Fibroblast of lung (primary cell): Measurements from ENCODE around the gene COX7A2L. TPM values are rescaled to one million over a fixed set of nuclear protein-coding genes. Genes with fewer than 3 reads are reported as not detected.

Experiments used
- DNase-seq, 2 donors: peaks; one replicate each; pipeline versions ENCODE4 v3.0.0 to v3.0.0-alpha.2; 2010; ENCODE audit warnings: low read depth in 2 of 2
- H2AFZ ChIP-seq: 2 replicates; pipeline ENCODE4 v1.5.1; 2012; ENCODE audit warnings: low read length, control low read depth, inconsistent platforms
- H3K27ac ChIP-seq: 2 replicates; pipeline ENCODE4 v1.5.1; 2011; ENCODE audit warnings: low read length, control low read depth; ENCODE audit not compliant: insufficient read depth
- H3K27me3 ChIP-seq: 2 replicates; pipeline ENCODE4 v1.5.1; 2011; ENCODE audit warnings: mild to moderate bottlenecking, low read length; ENCODE audit not compliant: control insufficient read depth, insufficient read depth
- H3K36me3 ChIP-seq: 2 replicates; pipeline ENCODE4 v1.5.1; 2011; ENCODE audit warnings: low read length; ENCODE audit not compliant: control insufficient read depth, insufficient read depth
- H3K4me1 ChIP-seq: 2 replicates; pipeline ENCODE4 v1.5.1; 2011; ENCODE audit warnings: low read length; ENCODE audit not compliant: control insufficient read depth, insufficient read depth; ENCODE audit errors: extremely low read depth
- H3K4me2 ChIP-seq: 2 replicates; pipeline ENCODE4 v1.5.1; 2011; ENCODE audit warnings: low read length, control low read depth; ENCODE audit not compliant: insufficient read depth; ENCODE audit errors: extremely low read depth
- H3K4me3 ChIP-seq, 4 experiments: fragments of 200-600 bp in 1 of 4; sonication (generic) in 1 of 4; replicated peaks in 1 of 4; 2 replicates each; pipeline ENCODE4 v1.5.1; 2011 to 2016; ENCODE audit warnings: low read length in 4 of 4, low read depth in 3 of 4, mild to moderate bottlenecking in 3 of 4, control low read depth in 2 of 4, inconsistent platforms in 1 of 4, mixed read lengths in 1 of 4; ENCODE audit not compliant: insufficient read depth in 1 of 4; ENCODE audit errors: control extremely low read depth in 1 of 4
- H3K79me2 ChIP-seq: 2 replicates; pipeline ENCODE4 v1.5.1; 2012; ENCODE audit warnings: mild to moderate bottlenecking, low read length, inconsistent platforms; ENCODE audit not compliant: control insufficient read depth, insufficient read depth
- H3K9ac ChIP-seq: 2 replicates; pipeline ENCODE4 v1.5.1; 2011; ENCODE audit warnings: mild to moderate bottlenecking, low read length, control low read depth; ENCODE audit not compliant: insufficient read depth
- H3K9me3 ChIP-seq: 2 replicates; pipeline ENCODE4 v1.5.1; 2012; ENCODE audit warnings: low read depth, low read length; ENCODE audit not compliant: control insufficient read depth, insufficient read depth
- H4K20me1 ChIP-seq: 2 replicates; pipeline ENCODE4 v1.5.1; 2011; ENCODE audit warnings: low read length; ENCODE audit not compliant: control insufficient read depth, insufficient read depth; ENCODE audit errors: extremely low read depth
- CTCF ChIP-seq, 2 donors: IDR thresholded peaks in 1 of 2; conservative IDR thresholded peaks in 1 of 2; 1 replicate in 1 of 2; 2 replicates in 1 of 2; pipeline ENCODE4 v1.5.1; 2011 to 2012; ENCODE audit warnings: low read length in 2 of 2, control low read depth in 1 of 2, inconsistent platforms in 1 of 2, low read depth in 1 of 2, mild to moderate bottlenecking in 1 of 2
- EZH2 ChIP-seq: IDR thresholded peaks from 2 replicates; pipeline ENCODE4 v1.5.1; 2012; ENCODE audit warnings: low read length, control low read depth, mild to moderate bottlenecking; ENCODE audit errors: missing control alignments
- polyA minus RNA-seq: library from RNA; depleted of rRNA, polyadenylated mRNA; stranded (reverse); fragments of >200 nt; gene quantifications from 2 replicates; pipeline ENCODE4 v1.2.3, GENCODE V29; 2011; ENCODE audit warnings: low replicate concordance
- polyA plus RNA-seq, 2 donors: library from polyadenylated mRNA; depleted of rRNA in 1 of 2; stranded (reverse) in 1 of 2; unstranded in 1 of 2; fragments of >200 nt; gene quantifications; 2 replicates each; pipeline ENCODE4 v1.2.1, GENCODE V29; 2011 to 2012; ENCODE audit warnings: missing spikeins in 1 of 2
- total RNA-seq: library from RNA; depleted of rRNA; stranded (reverse); fragments of >200 nt; gene quantifications from 2 replicates; pipeline ENCODE4 v1.2.1, GENCODE V29; 2014

The COX7A2L gene
- total RNA-seq (180 and 270 TPM in 2 replicates), polyA plus RNA-seq (195 and 239 TPM in 2 replicates), polyA minus RNA-seq (31.9 and 72.8 TPM in 2 replicates)
- polyA plus RNA-seq (2012) = 146 and 204 TPM in 2 replicates

- Histone ChIP-seq H3K9ac (peak within 1 kb of the TSS; percentile 97), H2AFZ (peak within 1 kb of the TSS; percentile 98), H3K4me2 (peak within 1 kb of the TSS; percentile 97), H3K79me2 (peaks cover 47% of the 10 kb centered on the region), H4K20me1 (no peaks in the 10 kb centered on the region), H3K27ac (peak within 1 kb of the TSS; percentile 94), H3K4me1 (peaks cover 5% of the 10 kb centered on the region), H3K27me3 (no peaks in the 10 kb centered on the region), H3K9me3 (no peaks in the 10 kb centered on the region), H3K4me3 (peak within 1 kb of the TSS; percentile 88 to 98 (median 96)), H3K36me3 (no peaks in the 10 kb centered on the region)
- TF ChIP-seq EZH2 = no peak
- peak; percentile 16 to 41 for TF ChIP-seq CTCF (conservative IDR thresholded peaks at IDR 0.05 in 1 of 2, IDR thresholded peaks at IDR 0.05 in 1 of 2; ENCODE audit: low read depth in 1 of 2, low read length in 2 of 2)
- DNase-seq = peak; percentile 95 to 98
These were observed at the start of gene COX7A2L for GRCh38 chr2:42360890-42361727. COX7A2L (minus strand) TSS chr2:42361217; CDS start chr2:42361161, 56 bp downstream.

DNA sequence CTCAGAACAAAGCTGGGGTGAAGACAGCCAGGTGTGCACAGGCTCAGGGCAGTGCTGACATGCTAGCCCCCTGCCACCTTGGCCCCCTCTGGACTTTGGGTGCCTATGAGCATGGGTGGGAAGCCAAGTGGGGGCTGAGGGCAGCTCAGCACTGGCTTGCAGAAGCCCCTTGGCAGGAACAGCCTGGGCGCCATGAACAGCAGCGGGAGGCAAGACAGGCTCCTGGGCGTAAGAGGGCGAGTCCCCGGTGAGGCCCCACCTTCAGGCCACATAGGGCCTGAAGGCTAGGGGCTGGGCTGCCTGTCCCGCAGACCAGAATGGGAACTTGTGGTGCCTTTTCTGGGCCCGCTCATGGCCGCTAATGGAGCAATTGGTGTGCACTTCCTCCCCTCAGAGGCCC lies 47.0 kb upstream of the COX7A2L start:
- Histone ChIP-seq H3K4me2 (no peak overlapping the region), H3K9me3 (no peaks in the 10 kb centered on the region), H3K9ac (no peak overlapping the region), H4K20me1 (no peaks in the 10 kb centered on the region), H3K27ac (no peak overlapping the region), H2AFZ (no peak overlapping the region), H3K4me3 (no peak overlapping the region), H3K4me1 (no peaks in the 10 kb centered on the region), H3K27me3 (no peaks in the 10 kb centered on the region), H3K79me2 (no peaks in the 10 kb centered on the region), H3K36me3 (no peaks in the 10 kb centered on the region)
- DNase-seq = no peak
- no peak for TF ChIP-seq CTCF (conservative IDR thresholded peaks at IDR 0.05 in 1 of 2, IDR thresholded peaks at IDR 0.05 in 1 of 2; ENCODE audit: low read depth in 1 of 2, low read length in 2 of 2)
- no peak for TF ChIP-seq EZH2

DNA sequence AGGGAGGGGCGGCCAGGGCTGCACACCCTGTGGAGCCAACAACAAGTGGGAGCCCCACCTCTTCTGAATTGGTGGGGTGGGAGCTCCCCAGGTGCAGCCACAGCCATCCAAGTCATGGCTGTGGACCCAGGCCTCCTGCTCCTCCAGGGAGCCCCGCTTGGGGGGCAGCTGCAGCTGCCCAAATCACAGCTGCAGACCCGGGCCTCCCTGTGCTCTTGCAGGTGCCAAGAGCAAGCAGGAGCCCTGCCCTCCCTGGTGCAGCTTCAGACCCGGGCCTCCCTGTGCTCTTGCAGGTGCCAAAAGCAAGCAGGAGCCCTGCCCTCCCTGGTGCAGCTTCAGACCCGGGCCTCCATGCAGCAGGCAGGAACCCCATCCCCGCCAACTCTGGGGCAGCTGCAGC lies 46.5 kb upstream of the COX7A2L start:
- Histone ChIP-seq H3K4me3 (no peak overlapping the region), H3K27ac (no peak overlapping the region), H3K4me2 (no peak overlapping the region), H3K79me2 (no peaks in the 10 kb centered on the region), H3K9me3 (no peaks in the 10 kb centered on the region), H3K36me3 (no peaks in the 10 kb centered on the region), H3K9ac (no peak overlapping the region), H3K4me1 (no peaks in the 10 kb centered on the region), H4K20me1 (no peaks in the 10 kb centered on the region), H2AFZ (no peak overlapping the region), H3K27me3 (no peaks in the 10 kb centered on the region)
- TF ChIP-seq EZH2 (no peak), CTCF (conservative IDR thresholded peaks at IDR 0.05 in 1 of 2, IDR thresholded peaks at IDR 0.05 in 1 of 2; ENCODE audit: low read depth in 1 of 2, low read length in 2 of 2) (no peak)
- DNase-seq = no peak
